K562 (cell line): ENCODE data around the gene GZMM. TPM values are rescaled to one million over a fixed set of nuclear protein-coding genes. Genes with fewer than 3 reads are reported as not detected.

Experiments
- CREB1 ChIP-seq, 2 experiments: sonication (generic) in 1 of 2; formaldehyde crosslinking in 1 of 2; IDR thresholded peaks; 2 replicates each; pipeline versions ENCODE4 v1.6.1 to v1.8.0; 2012 to 2022; ENCODE audit warnings: inconsistent platforms in 1 of 2, mild to moderate bottlenecking in 1 of 2, missing genetic modification reagents in 1 of 2, moderate library complexity in 1 of 2
- CTBP1 ChIP-seq: fragments of 450-650 bp; IDR thresholded peaks from 2 replicates; pipeline ENCODE4 v1.6.1; 2016; ENCODE audit warnings: borderline replicate concordance
- FOXK2 ChIP-seq, 2 experiments: fragments of 450-650 bp; IDR thresholded peaks in 1 of 2; conservative IDR thresholded peaks in 1 of 2; 2 replicates each; pipeline ENCODE4 v1.6.1; 2016; ENCODE audit warnings: low read depth in 2 of 2, mild to moderate bottlenecking in 1 of 2
- MAX ChIP-seq: sonication (generic); formaldehyde crosslinking; IDR thresholded peaks from 2 replicates; pipeline ENCODE4 v1.9.0; 2022; ENCODE audit warnings: mild to moderate bottlenecking, missing genetic modification reagents
- MITF ChIP-seq: IDR thresholded peaks from 2 replicates; pipeline ENCODE4 v1.6.1; 2014; ENCODE audit warnings: antibody characterized with exemption
- PHF20 ChIP-seq: fragments of 450-650 bp; IDR thresholded peaks from 2 replicates; pipeline ENCODE4 v1.6.1; 2018; ENCODE audit not compliant: partially characterized antibody
- POLR2B ChIP-seq: fragments of 450-650 bp; IDR thresholded peaks from 2 replicates; pipeline ENCODE4 v1.6.1; 2018; ENCODE audit warnings: low read depth; ENCODE audit not compliant: partially characterized antibody
- UBTF ChIP-seq, 2 experiments: IDR thresholded peaks; 2 replicates each; pipeline ENCODE4 v1.6.1; 2012; ENCODE audit warnings: improper control_type of control experiment in 2 of 2, low read depth in 2 of 2, low read length in 2 of 2, borderline replicate concordance in 1 of 2
- ZNF224 ChIP-seq: sonication (generic); formaldehyde crosslinking; IDR thresholded peaks from 2 replicates; pipeline ENCODE4 v1.8.0; 2022; ENCODE audit warnings: mild to moderate bottlenecking, missing genetic modification reagents
- ZNF436 ChIP-seq: fragments of 250-450, 450-650 bp; sonication (Bioruptor Pico); formaldehyde crosslinking; IDR thresholded peaks from 2 replicates; pipeline ENCODE4 v1.7.0; 2020; ENCODE audit warnings: mild to moderate bottlenecking
- polyA plus RNA-seq, 8 experiments: library from polyadenylated mRNA; depleted of rRNA in 4 of 8; stranded (reverse) in 5 of 8; unstranded in 3 of 8; fragments of >200 nt; fragmentation: Nextera tagmentation in 2 of 8; fragmentation: Illumina TruSeq in 1 of 8; extraction: Ambion mirVana in 2 of 8; extraction: Trizol in 1 of 8; gene quantifications; 2 replicates each; pipeline versions ENCODE4 v1.2.1 to v1.2.3, GENCODE V29; 2011 to 2014; ENCODE audit warnings: inconsistent platforms in 1 of 8, missing spikeins in 1 of 8
- total RNA-seq, 7 experiments: library from RNA; depleted of rRNA in 6 of 7; stranded (reverse); fragments of >200 nt in 6 of 7; fragmentation: Illumina TruSeq in 2 of 7; extraction: Trizol in 2 of 7; gene quantifications; 2 replicates each; pipeline versions ENCODE4 v1.2.1 to v1.2.3, GENCODE V29; 2011 to 2021; ENCODE audit warnings: low replicate concordance in 1 of 7
- TF ChIP-seq, protein P1 (sequence below): fragments of 250-450 bp; sonication (Bioruptor Pico); IDR thresholded peaks from 2 replicates; pipeline ENCODE4 v1.9.0; 2021; ENCODE audit warnings: mild to moderate bottlenecking, inconsistent platforms
- TF ChIP-seq, protein P2 (sequence below), 2 experiments: fragments of 450-650 bp in 1 of 2; sonication (generic) in 1 of 2; formaldehyde crosslinking in 1 of 2; IDR thresholded peaks in 1 of 2; conservative IDR thresholded peaks in 1 of 2; 2 replicates each; pipeline versions ENCODE4 v1.6.1 to v1.8.1; 2016 to 2023; ENCODE audit warnings: mild to moderate bottlenecking in 2 of 2, moderate library complexity in 2 of 2, inconsistent platforms in 1 of 2, missing genetic modification reagents in 1 of 2
- TF ChIP-seq, protein P3 (sequence below): fragments of 450-650 bp; formaldehyde crosslinking; IDR thresholded peaks from 2 replicates; pipeline ENCODE4 v1.4.0; 2020; ENCODE audit warnings: mild to moderate bottlenecking, mixed read lengths
- TF ChIP-seq, protein P4 (sequence below): fragments of 450-650 bp; IDR thresholded peaks from 2 replicates; pipeline ENCODE4 v1.6.1; 2014; ENCODE audit warnings: low read depth, mild to moderate bottlenecking, moderate library complexity, borderline replicate concordance

Gene GZMM
- total and polyA plus RNA-seq, 9 of the 15 experiments (the other 6 are each of a cell fraction or from before 2014, with no cell fraction given): 0.08 to 2.6 (median 0.70) TPM; not detected in 2

GRCh38 chr19:572140-572742, 28.4 kb downstream of the GZMM start, which contains the start of gene BSG (continued):
- TF ChIP-seq, protein P1, sequence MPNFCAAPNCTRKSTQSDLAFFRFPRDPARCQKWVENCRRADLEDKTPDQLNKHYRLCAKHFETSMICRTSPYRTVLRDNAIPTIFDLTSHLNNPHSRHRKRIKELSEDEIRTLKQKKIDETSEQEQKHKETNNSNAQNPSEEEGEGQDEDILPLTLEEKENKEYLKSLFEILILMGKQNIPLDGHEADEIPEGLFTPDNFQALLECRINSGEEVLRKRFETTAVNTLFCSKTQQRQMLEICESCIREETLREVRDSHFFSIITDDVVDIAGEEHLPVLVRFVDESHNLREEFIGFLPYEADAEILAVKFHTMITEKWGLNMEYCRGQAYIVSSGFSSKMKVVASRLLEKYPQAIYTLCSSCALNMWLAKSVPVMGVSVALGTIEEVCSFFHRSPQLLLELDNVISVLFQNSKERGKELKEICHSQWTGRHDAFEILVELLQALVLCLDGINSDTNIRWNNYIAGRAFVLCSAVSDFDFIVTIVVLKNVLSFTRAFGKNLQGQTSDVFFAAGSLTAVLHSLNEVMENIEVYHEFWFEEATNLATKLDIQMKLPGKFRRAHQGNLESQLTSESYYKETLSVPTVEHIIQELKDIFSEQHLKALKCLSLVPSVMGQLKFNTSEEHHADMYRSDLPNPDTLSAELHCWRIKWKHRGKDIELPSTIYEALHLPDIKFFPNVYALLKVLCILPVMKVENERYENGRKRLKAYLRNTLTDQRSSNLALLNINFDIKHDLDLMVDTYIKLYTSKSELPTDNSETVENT (CRISPR knock-in tag): peak; percentile 93
- TF ChIP-seq UBTF (IDR thresholded peaks at IDR 0.05; ENCODE audit: borderline replicate concordance in 1 of 2, low read depth in 2 of 2, low read length in 2 of 2): peak in 1 of 2 experiments; percentile 80; a peak in 2 of 4 replicates
- no peak for TF ChIP-seq ZNF436 (CRISPR knock-in tag)
- peak; percentile 68 to 75; a peak in 3 of 4 replicates for TF ChIP-seq FOXK2 (conservative IDR thresholded peaks at IDR 0.05 in 1 of 2, IDR thresholded peaks at IDR 0.05 in 1 of 2; ENCODE audit: low read depth in 2 of 2)
- TF ChIP-seq, protein P2, sequence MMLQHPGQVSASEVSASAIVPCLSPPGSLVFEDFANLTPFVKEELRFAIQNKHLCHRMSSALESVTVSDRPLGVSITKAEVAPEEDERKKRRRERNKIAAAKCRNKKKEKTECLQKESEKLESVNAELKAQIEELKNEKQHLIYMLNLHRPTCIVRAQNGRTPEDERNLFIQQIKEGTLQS (IDR thresholded peaks at IDR 0.05): no peak
- TF ChIP-seq, protein P2 (CRISPR knock-in tag; conservative IDR thresholded peaks at IDR 0.05): no peak
- peak; percentile 90 for TF ChIP-seq POLR2B
- TF ChIP-seq CREB1 (IDR thresholded peaks at IDR 0.05): peak; percentile 75; the same call in 1 of the 2 replicates
- TF ChIP-seq CREB1 (CRISPR knock-in tag; IDR thresholded peaks at IDR 0.05): peak; percentile 60; the same call in 1 of the 2 replicates
- TF ChIP-seq, protein P3, sequence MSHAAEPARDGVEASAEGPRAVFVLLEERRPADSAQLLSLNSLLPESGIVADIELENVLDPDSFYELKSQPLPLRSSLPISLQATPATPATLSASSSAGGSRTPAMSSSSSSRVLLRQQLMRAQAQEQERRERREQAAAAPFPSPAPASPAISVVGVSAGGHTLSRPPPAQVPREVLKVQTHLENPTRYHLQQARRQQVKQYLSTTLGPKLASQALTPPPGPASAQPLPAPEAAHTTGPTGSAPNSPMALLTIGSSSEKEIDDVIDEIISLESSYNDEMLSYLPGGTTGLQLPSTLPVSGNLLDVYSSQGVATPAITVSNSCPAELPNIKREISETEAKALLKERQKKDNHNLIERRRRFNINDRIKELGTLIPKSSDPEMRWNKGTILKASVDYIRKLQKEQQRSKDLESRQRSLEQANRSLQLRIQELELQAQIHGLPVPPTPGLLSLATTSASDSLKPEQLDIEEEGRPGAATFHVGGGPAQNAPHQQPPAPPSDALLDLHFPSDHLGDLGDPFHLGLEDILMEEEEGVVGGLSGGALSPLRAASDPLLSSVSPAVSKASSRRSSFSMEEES: peak; percentile 97
- TF ChIP-seq, protein P4, sequence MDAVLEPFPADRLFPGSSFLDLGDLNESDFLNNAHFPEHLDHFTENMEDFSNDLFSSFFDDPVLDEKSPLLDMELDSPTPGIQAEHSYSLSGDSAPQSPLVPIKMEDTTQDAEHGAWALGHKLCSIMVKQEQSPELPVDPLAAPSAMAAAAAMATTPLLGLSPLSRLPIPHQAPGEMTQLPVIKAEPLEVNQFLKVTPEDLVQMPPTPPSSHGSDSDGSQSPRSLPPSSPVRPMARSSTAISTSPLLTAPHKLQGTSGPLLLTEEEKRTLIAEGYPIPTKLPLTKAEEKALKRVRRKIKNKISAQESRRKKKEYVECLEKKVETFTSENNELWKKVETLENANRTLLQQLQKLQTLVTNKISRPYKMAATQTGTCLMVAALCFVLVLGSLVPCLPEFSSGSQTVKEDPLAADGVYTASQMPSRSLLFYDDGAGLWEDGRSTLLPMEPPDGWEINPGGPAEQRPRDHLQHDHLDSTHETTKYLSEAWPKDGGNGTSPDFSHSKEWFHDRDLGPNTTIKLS: peak; percentile 72
- no peak for TF ChIP-seq ZNF224 (CRISPR knock-in tag)
- peak; percentile 95 for TF ChIP-seq CTBP1
- no peak for TF ChIP-seq PHF20
- peak; percentile 85 for TF ChIP-seq MAX (CRISPR knock-in tag)
- peak; percentile 85 for TF ChIP-seq MITF
